Muscle of arm (tissue), 12 donors: ENCODE results near the gene PFKP. TPM values are rescaled to one million over a fixed set of nuclear protein-coding genes. Genes with fewer than 3 reads are reported as not detected.
"Not testable (repeated sequence)": the region's sequence is repeated elsewhere in the genome, so short reads cannot be mapped to it uniquely, and the experiment has no call there.

Source experiments
- DNase-seq: peaks from one replicate; pipeline ENCODE4 v3.0.0-alpha.2; 2013
- polyA plus RNA-seq, 12 donors: library from polyadenylated mRNA; unstranded; fragments of 120-200 nt; gene quantifications; one replicate each; pipeline ENCODE4 v1.2.1, GENCODE V29; 2013; ENCODE audit not compliant: insufficient read length in 12 of 12

Gene PFKP
- polyA plus RNA-seq, 12 donors, result 15.3 to 32.7 (median 19.2) TPM; not detected in 1

DNA sequence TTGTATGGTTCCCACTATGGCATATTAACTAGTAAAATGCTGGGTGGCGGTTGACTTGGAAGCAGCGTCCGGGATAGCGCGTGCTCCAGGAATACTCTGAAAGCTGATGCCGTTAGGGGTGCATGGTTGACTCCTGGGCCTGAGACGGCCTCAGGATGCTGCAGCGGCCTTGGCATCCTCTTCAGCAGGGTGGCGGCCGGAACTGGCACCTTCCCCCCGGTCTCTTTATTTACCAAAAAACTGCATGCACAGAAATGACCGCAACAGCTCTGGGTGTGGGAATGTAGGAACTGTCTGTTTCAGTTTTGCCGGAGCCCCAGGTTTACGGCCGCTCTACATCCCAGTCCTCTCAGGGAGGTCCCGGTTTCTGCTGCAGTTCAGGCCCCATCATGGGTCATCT, 28.8 kb downstream of the PFKP start:
- no peak for DNase-seq

DNA sequence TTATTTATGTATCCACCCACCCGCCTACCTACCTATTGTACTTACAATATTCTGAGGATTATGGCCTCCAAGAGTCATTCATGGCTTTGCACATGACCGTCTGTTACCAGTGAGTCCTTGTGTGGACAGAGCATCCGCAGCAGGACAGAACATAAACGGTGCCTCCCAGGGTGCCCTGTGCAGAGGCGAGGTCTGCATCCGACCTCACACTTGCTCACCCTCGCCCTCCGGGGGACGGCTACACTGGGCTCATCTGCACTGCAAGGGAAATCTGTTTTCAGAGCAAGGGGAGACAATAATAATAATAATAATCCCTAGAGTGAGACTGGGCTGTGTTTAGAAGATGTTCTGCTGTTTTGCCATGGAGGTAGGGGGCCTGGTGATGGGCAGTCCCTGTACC, 29.8 kb downstream of the PFKP start:
- no peak for DNase-seq

DNA sequence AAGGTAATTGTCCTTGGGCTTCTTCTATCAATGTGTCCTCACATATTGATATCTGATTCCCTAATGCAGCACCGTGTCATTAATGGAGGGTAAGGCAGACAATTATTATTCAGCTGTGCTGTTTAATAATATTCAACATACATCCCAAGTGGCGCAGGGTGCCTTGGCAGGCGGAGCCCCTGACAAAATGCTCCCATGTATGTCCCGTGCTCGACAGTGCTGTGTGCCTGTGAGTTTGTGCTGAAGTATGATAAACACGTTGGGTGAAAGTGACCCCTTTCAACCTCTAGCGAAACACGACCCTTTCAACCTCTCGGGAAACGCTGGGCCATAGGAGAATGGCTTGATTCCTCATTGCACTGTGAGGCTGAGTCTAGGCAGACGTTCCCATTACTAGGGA, 31.3 kb downstream of the PFKP start:
- DNase-seq, result no peak

DNA sequence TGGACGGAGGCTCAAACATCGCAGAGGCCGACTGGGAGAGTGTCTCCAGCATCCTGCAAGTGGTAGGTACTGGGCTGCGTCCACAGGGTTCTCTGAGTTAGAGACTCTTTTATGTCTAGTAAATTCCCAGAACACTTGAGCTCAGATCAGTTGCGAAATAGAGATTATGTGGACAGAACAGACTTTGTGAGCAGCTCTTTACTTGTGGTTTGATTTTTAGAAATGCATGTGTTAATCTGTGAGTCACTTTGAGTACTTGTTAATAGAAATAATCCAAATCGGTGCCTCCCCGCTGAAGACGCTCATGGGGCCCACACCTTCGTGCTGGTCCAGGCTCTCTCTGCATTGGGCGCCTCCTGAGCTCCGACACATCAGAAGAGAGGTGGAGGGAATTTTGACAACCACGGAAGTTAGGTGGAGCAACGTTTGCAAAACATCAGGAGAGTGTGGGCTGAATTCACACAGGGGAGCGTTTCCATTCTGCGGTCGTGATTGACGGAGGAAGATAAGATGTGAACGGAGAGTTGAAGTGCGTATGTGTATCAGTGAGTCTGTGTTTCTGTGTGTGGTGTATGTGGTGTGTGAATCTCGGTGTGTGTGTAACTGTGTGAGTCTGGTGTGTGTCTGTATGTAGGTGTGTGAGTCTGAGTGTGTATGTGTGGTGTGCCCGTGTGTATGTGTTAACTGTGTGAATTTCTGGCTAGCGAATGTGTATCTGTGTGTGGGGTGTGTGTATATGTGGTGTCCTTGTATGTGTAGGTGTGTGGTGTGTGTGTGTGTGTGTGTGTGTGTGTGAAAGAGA, 32.1 kb downstream of the PFKP start:
- no peak for DNase-seq

DNA sequence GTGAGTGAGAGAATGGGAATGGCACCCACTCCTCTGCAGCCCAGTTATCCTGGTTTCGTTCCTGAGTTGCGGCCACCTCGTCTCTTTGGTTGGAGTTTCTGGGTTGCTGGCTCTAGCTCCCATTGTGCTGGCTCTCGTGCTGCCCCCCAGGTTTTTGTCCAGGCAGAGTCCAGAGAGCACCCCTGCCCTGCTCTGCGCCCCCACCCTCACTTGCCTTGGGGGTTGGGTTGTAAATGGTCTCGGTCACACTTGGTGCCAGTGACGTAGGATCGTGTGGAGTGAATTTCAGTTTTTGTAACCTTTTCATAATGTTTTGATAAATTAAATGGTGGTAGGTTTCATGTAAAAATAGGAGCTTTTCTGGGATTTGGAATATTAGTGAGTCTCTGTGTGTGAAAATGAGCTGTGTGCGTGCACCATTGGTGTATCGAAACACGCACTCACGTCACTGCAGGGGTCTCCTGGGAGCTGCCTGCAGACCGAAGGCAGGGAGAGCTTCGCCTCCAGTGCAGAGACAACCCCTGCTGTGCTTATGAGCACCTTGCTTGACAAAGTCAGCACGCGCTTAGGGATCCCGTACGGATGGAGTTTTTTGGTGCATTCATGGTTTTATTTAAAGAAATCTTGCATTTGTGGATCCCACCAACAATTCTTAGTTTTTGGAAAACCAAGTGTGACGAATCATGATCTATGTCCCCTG, 32.9 kb downstream of the PFKP start:
- no peak for DNase-seq

DNA sequence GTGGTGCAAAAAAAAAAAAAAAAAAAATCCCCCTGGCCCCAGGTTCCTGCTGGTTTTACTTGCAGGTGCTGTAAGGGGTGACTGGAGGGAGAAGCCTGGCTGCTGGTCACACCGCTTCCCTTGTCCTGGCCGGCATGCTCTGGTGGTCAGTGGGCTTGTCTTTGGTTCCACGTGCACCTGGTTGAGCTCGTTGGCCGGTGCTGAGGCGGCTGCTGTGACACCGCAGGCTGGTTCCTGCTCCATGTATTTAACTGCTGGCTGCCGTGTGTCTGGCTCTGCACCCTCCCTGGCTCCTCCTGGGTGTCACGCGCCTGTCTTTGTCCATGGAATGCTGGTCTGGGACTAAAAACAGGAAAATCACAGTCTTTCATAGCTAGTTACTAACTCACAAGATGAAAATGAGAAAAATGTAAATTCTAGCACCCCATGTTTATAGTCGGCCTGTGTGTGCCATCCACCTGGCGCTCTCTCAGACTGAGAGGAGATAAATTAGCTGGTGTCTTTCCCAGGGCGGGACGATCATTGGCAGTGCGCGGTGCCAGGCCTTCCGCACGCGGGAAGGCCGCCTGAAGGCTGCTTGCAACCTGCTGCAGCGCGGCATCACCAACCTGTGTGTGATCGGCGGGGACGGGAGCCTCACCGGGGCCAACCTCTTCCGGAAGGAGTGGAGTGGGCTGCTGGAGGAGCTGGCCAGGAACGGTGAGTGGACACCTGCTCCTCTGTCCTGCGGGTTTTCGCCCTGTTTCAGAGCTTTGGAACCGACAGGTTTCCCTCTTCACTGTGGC, 33.7 kb downstream of the PFKP start:
- DNase-seq, result no peak

DNA sequence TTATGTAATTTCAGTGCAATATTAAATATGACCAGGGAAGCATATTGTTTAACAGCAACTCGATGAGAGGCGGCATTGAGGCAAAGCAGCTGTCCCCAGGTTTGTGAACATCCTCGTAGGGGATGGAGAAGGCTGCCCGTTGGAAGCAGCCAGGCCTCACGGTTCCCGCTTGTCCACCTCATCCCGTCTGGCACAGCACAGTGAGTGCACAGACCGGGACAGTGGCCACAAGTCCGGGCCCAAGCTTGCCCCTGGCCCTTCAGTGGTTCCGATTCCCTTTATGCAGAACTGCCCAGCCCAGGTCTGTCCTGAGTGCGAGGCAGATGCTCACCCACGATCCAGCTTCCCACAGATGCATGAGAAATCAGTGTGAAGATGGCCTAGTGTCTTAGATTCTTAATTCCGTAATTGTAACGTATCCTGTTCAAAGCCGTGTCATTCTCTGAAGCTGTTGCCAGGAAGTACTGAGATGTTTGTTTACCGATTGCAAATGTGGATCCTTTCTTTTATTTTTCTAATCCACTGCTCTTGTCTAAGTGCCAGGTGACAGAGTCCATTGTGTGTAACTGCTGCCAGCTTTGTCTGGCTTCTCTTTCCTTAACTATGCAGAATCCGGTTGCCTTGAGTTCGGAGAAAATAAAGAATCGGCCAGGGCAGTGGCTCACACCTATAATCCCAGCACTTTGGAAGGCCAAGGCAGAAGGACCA, 35.5 kb downstream of the PFKP start:
- DNase-seq, result peak; percentile 43

DNA sequence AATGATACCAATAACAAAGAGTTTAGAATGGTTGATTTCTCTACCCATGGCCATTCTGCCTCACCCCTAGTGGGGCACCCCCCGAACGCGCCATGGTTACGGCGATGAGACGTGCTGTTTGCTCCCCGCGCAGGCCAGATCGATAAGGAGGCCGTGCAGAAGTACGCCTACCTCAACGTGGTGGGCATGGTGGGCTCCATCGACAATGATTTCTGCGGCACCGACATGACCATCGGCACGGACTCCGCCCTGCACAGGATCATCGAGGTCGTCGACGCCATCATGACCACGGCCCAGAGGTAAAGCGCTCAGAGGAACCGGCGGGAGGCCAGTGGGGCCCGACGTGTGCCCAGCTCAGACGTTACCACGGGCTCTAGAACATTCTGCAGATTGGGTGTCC, 36.3 kb downstream of the PFKP start:
- no peak for DNase-seq

DNA sequence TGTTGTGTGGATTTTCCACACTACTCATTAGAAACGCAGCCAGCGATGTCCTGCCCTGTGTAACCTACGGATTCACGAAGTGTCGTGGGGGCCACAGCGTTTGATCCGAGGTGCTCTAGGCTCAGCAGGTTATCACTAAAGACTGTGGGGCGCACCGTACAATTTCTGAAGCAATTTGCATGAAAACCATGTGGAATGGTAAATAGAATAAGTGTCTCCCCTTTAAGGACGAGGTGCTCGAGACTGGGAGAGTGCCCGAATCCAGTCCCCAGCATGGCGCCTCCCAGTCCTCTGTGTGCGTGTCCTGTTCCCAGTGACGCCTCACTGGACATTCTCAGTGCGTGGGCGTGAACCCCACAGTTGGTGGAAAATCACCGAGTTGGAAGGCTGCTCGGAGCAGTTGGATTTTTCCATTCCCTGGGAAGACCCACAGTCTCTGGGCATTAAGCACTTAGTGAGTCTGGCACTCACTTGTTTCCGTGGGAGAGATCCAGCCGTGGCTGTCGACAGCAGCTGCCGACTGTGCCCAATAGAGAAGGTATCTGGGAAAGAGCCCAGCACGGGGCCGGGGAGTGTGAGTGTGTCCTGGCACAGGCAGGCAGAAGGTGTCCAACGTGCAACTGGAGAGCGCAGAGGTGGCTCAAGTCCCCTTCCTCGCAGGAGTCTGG, 37.0 kb downstream of the PFKP start:
- DNase-seq, result peak; percentile 40

DNA sequence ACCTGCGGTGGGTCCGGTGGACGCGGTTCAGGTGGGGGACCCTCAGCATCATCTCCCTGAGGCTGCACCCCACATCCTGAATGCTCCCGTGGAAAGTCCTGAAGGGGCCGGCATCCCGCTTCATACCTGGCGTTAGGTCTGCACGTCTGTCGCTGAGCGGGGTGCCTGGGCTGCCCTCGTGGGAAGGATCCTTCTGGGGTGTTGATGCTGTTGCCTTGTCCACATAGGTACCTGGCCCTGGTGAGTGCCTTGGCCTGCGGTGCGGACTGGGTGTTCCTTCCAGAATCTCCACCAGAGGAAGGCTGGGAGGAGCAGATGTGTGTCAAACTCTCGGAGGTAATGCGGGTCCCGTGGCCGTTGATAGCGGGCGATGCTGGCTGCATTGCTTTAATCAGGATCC, 37.8 kb downstream of the PFKP start:
- no peak for DNase-seq

DNA sequence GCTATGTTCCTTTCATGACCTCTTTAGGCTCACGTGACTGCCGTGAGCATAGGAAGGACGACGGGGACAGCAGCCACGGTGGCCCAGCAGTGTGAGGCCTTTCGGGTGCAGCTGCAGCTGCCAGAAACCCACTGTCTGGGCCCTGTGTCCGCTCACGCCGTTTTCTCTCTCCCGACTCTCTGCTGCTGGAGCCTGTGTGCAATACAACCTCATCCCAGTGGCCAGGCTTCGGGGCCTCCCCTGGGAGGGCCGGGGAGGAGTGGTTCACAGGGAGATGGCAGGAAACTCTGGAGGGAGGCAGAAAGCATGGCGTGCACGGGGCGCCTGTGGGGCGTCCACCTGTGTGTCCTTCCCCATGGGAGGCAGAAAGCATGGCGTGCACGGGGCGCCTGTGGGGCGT, 38.6 kb downstream of the PFKP start:
- DNase-seq, result no peak

DNA sequence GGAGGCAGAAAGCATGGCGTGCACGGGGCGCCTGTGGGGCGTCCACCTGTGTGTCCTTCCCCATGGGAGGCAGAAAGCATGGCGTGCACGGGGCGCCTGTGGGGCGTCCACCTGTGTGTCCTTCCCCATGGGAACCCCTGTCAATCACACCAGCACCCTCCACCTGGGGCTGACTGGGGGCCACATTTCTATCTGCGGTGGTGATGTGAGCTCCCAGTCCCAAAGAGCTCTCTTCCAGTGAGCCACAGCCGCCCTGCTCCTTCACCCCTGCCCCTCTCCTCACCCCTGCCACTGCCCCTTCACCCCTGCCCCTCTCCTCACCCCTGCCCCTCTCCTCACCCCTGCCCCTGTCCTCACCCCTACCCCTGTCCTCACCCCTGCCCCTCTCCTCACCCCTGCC, 39.0 kb downstream of the PFKP start:
- DNase-seq, result not testable (repeated sequence)

DNA sequence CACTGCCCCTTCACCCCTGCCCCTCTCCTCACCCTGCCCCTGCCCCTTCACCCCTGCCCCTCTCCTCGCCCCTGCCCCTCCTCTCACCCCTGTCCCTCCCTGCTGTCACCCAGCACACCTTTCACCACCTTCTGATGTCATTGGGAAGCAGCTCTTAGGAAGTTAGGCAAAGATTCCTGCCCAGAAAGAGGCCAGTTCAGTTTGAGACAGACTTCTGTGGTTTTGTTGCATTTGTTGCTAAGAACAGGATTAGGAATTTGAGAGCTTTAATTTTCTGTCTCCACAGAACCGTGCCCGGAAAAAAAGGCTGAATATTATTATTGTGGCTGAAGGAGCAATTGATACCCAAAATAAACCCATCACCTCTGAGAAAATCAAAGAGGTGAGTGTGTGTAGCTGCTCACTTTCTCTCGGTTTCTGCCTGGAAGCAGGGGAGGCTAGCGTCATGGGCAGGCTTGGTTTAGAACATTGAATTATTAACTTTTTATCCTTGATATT, 39.6 kb downstream of the PFKP start:
- DNase-seq, result no peak

DNA sequence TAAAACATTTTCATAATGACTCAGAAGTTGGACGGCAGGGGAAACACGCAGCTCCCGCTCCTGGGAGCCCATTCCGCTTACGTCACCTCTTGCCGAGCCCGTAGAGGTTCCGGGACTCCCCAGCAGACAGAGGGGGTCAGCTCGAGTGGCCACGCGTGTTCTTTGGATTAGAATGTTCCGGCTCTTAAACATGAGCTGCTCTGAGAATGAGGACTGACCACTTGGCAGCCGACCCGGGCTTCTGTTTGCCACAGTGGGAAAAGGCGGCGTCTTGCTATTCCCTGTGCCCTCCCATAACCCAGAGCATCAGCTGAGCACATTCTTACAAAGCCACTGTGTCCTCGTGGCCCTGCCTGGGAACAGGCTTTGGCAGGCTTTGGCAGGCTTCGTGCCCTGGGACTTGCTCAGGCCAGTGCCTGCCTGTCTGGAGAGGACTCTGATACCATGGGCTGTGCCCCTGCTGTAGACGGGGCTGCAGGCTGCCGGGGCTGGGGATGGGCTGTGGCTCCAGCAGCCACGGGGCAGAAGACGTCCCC, 40.1 kb downstream of the PFKP start:
- DNase-seq, result peak; percentile 73

DNA sequence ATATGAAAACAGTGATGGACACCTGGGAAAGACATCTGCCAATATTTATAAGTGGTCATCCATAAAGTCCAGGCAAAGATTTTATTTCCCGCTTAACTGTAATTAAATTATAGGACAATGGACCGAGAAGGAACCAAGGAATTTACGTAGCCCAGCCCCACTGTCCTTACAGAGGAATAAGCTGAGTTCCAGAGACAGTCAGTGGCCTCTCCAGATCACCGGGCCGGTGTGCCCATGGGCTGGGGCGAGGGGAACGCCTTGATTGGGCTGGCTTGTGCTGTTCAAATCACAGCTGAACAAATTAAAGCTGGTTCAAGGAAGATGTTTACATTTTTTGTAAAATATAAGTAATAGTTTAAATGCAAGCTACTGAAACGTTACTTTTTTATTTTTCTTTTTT, 40.7 kb downstream of the PFKP start:
- no peak for DNase-seq

DNA sequence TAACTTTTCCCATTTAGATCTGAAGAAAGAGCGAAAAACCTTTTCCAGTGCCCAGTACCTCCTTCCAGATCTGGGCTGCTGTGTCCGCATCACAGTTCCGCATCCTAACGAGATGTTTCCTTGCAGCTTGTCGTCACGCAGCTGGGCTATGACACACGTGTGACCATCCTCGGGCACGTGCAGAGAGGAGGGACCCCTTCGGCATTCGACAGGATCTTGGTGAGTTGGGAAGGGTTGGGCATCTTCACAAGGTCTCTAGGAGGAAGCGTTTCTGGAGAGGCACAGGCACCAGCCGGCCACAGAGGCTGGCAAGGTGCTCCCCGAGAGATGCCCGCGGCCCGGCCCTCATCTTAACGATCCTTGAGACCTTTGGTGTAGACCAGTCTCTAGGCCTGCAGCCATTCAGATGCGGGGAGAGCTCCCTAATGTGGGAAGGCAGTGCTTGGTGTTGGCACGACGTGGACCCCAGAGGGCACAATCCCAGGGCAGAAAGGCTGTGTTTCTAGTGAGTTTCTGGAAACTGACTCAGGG, 41.3 kb downstream of the PFKP start:
- DNase-seq, result no peak

DNA sequence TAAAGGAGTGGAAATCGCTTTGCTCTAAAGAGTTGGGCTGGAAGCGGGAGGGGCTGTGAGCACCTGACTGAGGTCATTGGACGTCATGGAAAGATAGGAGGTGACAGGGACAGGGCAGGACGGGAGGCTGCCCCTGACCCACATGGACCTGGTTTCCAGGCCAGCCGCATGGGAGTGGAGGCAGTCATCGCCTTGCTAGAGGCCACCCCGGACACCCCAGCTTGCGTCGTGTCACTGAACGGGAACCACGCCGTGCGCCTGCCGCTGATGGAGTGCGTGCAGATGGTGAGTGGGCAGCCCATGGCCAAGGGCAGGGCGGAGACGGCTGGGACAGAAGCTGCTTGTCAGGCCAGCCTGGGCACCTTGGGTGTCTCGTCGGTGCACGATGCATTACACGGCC, 41.8 kb downstream of the PFKP start:
- DNase-seq, result no peak

DNA sequence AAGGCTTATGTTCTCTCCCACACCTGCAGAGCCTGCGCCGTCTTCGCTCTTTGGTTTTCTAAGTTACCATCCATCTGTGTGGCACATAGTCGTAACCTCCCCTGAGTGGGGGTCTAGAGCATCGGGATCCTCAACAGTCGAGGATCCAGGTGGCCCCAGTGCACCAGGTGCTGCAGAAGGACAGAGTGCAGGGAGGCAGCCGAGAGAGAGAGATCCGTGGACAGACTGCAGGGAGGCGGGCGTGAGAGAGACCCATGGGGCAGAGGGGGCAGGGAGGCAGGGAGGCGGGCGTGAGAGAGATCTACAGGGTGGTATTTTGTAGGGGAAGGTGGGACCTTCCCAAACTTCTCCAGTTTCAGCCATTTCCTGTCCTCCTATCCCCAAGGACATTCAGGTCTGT, 42.3 kb downstream of the PFKP start:
- DNase-seq, result no peak

DNA sequence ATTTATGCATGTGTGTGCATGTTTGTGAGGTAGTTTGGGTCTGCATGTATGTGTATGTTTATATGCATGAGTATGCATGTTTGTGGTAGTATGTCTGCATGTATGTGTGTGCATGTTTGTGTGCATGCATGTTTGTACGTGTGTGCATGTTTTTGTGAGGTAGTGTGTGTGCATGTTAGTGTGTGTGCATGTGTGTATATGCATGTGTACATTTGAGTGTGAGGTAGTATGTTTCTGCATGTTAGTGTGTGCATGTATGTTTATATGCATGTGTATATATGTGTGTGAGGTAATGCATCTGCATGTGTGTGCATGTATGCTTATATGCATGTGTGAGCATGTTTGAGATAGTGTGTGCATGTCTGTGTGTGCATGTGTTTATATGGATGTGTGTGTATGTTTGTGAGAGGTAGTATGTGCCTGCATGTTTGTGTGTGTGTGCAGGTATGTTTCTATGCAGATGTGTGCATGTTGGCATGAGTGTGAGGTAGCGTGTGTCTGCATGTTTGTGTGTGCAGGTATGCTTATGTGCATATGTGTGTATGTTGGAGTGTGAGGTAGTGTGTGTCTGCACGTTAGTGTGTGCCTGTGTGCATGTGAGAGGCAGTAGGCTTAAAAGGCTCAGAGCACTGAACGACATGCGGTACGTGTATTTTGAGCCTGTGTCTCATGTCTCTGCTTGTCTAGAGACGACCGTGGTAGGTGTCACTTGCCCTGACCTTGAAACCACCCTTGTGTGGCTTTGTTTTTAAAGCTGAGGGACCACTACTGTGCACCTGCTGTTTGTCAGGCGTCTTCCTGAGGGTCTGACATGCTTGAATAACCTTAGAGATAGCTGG, 43.7 kb downstream of the PFKP start:
- no peak for DNase-seq
